HG02885 (cell line): ENCODE measurements around the gene HORMAD1.
"Not testable (repeated sequence)": the region's sequence is repeated elsewhere in the genome, so short reads cannot be mapped to it uniquely, and the experiment has no call there.

Experiments used
- ATAC-seq: cut with Tn5 transposase; IDR thresholded peaks from one replicate; pipeline ENCODE4 v1.9.1; 2021; ENCODE audit warnings: mild to moderate bottlenecking; ENCODE audit not compliant: unreplicated experiment, poor library complexity

The HORMAD1 gene, protein sequence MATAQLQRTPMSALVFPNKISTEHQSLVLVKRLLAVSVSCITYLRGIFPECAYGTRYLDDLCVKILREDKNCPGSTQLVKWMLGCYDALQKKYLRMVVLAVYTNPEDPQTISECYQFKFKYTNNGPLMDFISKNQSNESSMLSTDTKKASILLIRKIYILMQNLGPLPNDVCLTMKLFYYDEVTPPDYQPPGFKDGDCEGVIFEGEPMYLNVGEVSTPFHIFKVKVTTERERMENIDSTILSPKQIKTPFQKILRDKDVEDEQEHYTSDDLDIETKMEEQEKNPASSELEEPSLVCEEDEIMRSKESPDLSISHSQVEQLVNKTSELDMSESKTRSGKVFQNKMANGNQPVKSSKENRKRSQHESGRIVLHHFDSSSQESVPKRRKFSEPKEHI

DNA sequence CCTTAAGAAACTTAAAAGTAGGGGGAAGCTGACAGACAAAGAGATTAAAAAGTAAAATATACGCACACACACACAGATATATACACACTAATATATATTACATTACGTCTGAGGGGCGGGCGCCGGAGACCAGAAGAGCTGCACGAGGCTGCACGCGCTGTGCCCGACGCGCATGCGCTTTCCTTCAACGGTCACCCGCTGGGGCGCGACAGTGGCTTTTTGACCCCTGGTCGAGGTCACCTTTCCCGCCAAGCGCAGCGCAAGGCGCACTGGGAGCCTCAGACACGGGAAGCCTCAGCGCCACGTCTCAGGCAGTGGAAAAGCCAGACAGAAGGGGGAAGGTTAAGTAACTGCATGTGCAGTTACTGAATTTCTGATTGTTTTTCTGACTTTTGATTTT is at the start of gene HORMAD1:
TSS of gene HORMAD1 (minus strand) at position 193 of the 400 bp plus-strand sequence. CDS start 1,390 bp downstream, outside the sequence.
- ATAC-seq: no peak

DNA sequence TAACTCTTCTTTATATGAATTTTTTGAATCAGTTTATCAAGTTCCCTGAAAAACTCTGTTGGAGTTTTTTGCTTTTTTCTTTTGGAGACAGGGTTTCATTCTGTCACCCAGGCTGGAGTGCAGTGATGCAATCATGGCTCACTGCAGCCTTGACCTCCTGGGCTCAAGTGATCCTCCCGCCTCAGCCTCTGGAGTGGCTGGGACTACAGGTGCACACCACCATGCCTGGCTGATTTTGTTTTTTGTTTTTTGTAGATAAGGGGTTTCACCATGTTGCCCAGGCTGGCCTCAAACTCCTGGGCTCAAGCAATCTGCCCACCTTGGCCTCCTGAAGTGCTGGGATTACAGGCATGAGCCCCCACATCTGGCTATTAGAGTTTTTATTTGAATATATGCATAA is 47.0 kb upstream of the HORMAD1 start:
- not testable (repeated sequence) for ATAC-seq

DNA sequence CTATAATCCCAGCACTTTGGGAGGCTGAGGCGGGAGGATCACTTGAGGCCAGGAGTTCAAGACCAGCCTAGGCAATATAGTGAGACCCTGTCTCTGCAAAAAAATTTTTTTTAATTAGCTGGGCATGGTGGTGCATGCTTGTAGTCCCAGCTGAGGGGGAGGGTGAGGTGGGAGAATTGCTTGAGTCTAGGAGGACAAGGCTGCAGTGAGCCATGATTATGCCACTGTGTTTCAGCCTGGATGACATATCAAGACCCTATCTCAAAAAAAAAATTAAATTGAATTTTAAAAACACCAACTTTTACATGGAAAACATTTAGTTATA is 45.2 kb upstream of the HORMAD1 start:
- peak; percentile 18 for ATAC-seq

DNA sequence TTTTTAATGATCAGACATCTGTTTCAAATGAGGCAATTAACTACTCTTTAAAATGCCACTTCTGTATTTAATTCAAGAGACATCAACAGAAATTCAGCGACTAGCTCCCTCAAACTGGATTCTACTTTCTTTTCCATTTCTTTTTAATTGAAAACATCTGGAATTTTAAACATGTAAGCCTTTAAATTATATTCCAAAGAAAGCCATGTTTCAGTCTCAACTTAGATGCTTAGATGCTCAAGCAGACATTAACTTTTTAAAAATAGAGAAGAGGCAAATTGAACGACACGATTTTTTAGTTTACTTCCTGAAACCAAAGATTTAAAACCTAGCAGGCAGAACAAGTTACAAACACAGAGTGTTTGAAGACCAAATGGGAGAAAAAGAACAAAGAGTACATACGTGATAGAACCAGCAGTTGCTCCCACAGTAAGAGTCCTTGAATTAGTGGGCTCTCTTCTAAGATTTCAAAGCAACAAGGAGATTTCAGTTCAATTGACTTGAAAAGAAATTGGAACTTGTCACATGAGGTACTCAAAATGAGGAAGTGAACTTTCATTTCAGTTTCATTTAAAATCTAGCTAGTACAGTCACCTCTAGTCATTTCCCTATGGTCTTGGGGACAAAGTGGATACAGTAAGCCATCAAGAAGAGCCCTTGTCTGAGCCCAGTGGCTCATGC is 44.7 kb upstream of the HORMAD1 start, which contains the start of gene CTSS:
TSS of gene CTSS (minus strand) at position 483 of the 681 bp plus-strand sequence. CDS start 1,015 bp downstream, outside the sequence.
- ATAC-seq: peak; percentile 87

DNA sequence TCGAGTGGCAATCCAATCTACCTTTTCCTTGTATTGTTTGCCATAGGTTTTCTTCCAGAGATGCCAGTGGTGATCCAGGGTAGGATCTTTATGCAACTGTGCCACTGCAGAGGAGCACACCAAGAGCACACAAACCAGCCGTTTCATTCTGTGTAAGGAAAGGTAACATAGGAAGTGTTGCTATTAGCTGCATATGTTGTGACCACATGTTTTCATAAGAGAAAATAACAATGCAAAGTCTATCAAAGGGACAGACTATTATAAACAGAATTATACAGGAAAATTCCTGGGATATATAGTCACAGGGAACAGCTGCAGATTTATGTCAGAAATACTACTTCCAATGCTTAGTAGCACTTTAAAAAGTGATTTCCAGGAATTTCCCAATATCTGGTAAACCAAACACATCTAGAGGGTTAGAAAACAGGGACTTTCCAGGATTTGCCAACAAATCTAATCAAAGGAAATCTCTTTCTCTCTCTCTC is 44.0 kb upstream of the HORMAD1 start:
- ATAC-seq: no peak

DNA sequence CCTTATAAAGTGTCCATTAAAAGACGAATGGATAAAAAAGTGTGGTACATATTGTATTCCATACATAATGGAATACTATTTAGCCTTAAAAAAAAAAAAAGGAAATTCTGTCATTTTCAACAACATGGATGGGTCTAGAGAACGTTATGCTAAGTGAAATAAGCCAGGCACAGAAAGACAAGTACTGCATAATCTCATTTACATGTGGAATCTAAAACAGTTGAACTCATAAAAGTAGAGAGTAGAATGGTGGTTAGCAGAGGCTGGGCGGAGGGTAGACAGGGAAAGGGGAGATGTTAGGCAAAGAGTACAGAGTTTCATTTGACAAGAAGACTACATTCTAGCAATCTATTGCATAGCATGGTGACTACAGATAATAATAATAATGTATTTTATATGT is 42.3 kb upstream of the HORMAD1 start:
- ATAC-seq: no peak

DNA sequence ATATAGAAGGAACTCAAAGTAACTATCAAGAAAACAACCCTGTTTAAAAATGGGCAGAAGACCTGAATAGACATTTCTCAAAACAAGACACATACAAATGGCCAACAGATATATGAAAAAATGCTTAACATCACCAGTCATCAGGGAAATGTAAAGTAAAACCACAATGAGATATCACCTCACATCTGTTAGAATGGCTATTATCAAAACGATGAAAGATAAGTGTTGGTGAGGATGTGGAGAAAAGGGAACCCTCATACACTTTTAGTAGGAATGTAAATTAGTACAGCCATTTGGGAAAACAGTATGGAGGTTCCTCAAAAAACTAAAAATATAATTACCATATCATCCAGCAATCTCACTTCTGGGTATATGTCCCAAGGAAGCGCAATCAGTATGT is 41.9 kb upstream of the HORMAD1 start:
- ATAC-seq: no peak

DNA sequence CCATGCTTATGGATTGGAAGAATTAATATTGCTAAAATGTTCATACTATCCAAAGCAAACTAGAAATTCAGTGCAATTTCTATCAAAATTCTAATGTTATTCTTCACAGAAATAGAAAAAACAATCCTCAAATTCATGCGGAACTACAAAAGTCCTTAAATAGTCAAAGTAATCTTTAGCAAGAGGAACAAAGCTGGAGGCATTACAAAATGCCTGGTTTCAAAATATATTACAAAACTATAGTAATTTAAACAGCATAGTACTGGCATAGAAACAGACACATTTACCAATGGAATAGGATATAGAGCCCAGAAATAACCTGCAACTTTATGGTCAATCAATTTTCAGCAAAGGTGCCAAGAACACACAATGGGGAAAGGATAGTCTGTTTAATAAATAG is 41.1 kb upstream of the HORMAD1 start:
- ATAC-seq: no peak

DNA sequence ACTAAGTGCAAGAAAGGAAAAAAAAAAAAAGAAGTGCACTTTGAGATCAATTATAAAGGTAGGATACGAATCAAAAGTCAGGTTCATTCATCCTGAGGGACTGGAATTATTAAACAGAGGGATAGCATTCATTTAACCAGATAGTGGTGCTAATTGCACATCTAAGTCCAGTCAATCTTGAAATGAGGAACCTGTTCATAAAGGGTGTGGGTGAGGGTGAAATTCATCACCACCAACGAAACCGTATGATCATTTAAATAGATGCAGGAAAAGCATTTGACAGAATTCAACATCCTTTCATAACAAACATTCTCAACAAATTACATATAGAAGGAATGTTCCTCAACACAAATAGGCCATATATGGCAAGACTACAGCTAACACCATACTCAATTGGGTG is 39.3 kb upstream of the HORMAD1 start:
- ATAC-seq: no peak

DNA sequence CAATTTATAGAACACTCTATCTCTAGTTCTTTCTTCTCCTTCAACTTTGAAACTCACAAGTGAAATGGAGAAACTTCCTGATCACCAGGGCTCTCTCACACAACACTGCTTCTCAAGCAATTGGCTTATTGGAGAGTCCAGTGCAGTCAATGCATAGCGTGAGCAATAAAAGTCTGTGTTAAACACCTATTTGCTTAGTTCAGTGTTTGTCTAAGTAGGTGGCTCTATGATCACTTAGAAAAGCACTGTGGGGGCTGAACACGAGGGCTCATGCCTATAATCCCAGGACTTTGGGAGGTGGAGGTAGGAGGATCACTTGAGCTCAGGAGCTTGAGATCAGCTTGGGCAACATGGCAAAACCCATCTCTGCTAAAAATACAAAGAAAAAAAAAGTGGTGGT is 32.7 kb upstream of the HORMAD1 start:
- no peak for ATAC-seq

DNA sequence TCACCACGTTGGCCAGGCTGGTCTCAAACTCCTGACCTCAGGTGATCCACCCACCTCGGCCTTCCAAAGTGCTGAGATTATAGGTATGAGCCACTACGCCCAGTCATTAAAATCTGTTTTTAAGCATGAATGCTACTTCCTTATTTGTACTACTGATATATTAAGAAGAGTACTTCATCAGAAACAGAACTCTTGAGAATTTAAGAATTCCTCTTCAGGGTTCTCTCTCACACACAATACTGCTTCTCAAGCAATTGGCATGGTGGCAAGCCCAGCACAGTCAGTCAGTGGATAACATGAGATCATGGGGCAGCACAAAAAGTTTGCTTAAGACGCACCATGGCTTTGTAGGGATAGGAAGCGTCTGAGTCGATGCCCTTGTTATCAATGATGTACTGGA is 30.7 kb upstream of the HORMAD1 start:
- ATAC-seq: no peak

DNA sequence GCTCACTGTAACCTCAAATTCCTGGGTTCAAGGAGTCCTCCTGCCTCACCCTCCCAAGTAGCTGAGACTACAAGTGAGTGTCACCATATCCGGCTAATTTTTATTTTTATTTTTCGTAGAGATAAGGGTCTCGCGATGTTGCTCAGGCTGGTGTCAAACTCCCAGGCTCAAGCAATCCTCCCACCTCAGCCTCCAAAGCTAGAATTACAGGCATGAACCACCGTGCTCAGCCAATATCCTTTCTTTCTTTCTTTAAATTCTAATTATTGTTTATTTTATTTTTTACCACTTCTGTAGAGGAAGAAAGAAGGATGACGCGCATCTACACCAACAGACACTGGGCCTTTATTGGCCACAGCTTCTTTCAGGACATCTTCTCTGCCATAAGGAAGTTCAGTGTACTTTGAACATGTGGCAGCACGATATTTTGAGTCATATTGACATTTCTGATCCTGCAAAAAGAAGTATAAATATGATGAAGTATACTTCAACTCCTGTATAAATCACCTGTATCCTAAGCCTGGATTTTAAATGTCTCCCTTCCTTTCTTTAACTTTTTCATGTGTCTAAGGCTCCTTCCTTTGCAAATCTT is 29.1 kb upstream of the HORMAD1 start:
- no peak for ATAC-seq

DNA sequence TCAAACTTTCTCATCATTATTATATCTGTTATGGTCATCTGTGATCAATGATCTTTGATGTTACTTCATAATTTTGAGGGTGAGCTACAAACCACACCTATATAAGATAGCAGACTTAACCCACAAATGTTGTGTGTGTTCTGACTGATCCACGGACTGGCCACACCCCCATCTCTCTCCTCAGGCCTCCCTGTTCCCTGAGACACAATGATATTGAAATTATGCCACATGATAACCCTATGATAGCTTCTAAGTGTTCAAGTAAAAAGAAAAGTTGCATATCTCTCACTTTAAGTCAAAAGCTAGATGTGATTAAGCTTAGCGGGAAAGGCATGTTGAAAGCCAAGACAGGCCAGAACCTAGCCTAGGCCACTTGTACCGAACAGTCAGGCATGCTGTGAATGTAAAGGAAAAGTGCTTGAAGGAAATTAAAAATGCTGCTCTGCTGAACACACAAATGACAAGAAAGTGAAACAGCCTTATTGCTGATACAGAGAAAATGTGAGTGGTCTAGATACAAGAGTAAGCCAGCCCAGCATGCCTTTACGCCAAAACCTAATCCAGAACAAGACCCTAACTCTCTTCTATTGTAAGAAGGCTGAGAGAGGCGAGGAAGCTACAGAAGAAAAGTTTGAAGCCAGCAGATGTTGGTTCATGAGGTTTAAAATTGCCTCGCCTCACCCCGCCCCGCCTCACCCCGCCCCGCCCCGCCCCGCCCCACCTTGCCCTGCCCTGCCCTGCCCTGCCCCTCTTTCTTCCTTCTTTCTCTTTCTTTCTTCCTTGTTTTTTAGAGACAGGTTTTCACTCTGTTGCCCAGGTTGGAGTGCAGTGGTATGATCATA is 28.4 kb upstream of the HORMAD1 start:
- no peak for ATAC-seq

DNA sequence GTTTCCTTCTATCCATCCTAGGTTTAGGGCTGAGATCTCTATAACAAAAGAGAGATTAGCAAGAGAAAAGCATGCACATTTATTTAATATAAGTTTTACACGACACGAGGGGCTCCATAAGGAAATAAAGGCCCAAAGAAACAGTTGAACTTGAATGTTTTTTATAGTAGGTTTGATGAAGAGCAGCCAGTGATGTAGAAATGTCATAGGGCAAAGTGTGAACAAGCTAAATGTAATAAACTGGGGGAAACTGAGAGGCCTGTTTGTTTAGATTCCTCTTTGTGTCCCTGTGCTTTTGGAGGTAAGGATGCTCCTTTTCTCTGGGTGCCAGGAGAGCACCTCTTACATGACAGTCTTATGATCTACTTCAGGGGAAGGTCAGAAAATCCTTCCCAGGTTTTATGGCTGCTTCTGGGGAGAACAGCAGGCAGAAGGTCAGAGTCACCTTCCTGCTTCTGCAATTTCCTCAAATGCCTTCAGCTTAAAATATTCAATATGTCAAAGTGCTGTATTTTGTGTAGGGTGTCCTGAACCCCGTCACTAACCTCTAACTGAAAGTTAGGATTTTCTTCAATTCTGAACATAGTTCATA is 9.5 kb upstream of the HORMAD1 start:
- ATAC-seq: no peak

DNA sequence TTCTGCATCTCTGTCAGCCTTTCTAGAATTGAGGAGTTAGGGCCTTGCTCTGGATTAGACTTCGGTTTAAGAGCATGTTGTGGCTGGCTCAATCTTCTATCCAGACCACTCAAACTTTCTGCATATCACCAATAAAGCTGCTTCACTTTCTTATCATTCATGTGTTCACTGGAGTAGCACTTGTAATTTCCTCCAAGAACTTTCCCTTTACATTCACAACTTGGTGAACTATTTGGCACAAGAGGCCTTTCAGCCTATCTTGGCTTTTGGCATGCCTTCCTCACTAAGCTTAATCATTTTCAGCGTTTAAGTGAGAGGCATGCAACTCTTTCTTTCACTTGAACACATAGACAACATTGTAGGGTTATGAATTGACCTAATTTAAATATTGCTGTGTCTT is 3.6 kb upstream of the HORMAD1 start:
- ATAC-seq: no peak

DNA sequence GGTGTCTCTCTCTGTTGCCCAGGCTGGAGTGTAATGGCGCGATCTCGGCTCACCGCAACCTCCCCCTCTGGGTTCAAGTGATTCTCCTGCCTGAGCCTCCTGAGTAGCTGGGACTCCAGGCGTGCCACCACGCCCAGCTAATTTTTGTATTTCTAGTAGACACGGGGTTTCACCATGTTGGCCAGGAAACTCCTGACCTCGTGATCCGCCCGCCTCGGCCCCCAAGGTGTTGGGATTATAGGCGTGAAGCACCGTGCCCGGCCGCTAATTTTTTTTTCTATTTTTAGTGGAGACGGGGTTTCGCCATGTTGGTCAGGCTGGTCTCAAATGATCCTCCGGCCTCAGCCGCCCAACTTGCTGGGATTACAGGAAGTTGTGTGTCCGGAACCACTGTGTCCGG is 597 bp downstream of the HORMAD1 start:
- ATAC-seq: no peak

DNA sequence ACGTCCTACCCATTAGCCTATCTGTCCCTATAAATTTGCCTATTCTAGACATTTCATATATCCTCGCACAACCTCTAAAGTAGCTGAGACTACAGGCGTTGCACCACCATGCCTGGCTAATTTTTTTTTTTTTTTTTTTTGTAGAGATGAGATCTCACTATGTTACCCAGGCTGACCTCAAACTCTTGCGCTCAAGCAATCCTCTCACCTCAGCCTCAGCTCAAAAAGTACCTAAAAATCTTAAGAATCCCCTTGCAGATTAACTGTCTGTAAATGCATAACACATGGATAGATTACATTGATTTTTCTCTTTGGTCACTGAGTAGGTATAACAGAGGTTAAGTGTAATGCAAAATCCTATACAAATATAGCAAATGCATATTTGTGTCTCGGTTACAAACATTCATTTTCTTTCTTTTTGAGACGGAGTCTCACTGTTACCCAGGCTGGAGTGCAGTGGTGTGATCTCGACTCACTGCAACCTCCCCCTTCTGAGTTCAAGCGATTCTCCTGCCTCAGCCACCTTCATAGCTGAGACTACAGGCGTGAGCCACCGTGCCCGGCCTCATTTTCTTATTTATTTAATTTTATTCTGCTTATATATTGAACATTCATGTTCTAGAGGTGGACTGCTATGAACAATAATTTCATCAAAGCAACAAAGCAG is 2.3 kb downstream of the HORMAD1 start:
- ATAC-seq: no peak

DNA sequence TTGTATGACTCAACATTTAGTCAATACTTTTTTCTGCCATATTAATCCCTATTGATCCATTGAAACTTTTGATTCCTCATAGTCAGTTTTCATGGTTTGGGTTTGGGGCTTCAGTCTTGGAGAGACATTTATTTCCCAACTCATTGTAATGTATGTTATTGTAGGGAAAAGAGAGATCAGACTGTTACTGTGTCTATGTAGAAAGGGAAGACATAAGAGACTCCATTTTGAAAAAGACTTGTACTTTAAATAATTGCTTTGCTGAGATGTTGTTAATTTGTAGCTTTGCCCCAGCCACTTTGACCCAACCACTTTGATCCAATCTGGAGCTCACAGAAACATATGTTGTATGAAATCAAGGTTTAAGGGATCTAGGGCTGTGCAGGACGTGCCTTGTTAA is 11.7 kb downstream of the HORMAD1 start:
- not testable (repeated sequence) for ATAC-seq

DNA sequence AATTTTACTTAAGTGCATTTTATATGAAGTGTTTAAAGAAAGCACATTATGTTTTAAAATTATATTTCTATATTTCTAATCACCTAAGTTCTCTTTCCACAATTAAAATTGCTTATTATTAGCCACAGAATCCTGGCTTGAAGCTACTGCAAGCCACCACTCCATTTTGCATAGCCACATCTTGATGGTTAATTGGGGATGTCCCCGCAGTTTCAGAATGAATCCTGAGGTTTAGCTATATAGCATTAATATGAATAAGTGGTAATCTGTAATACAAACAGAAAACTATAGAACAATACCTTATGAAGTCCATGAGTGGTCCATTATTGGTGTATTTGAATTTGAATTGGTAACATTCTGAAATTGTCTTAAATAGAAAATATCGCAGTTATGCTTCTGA is 12.1 kb downstream of the HORMAD1 start:
- no peak for ATAC-seq

DNA sequence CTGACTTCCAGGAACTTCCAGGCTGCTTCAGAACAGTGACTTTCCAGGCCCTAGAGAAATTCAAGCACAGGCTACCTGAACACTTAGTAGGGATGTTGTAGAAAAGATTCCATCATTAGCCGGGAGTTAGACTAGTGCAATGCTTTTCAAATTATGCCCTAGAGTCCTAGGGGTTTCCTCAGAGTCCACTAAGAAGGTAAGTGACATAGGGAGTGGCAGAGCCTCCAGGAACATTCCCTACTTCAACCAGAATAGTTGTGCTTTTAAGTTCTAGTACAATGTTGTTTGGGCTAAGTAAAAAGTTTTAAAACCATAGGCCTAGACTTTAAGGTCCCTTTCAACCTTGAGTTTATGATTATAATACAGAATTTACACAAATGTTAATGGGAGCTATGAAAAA is 14.6 kb downstream of the HORMAD1 start:
- ATAC-seq: no peak
